DOHH2 (cell line): ENCODE measurements around the gene MRPL12.

Experiments
- H3F3A ChIP-seq: fragments of 200-600 bp; sonication (generic), shearing (Covaris generic); 2 replicates; pipeline ENCODE4 v1.6.0; 2016; ENCODE audit warnings: antibody characterized with exemption, mild to moderate bottlenecking; ENCODE audit not compliant: control insufficient read depth, insufficient read depth
- H3K27ac ChIP-seq: fragments of 200-600 bp; sonication (generic); 2 replicates; pipeline ENCODE4 v1.5.1; 2014; ENCODE audit warnings: low read depth, mild to moderate bottlenecking, low read length, moderate library complexity
- H3K27me3 ChIP-seq: fragments of 200-600 bp; sonication (generic); 2 replicates; pipeline ENCODE4 v1.6.1; 2014; ENCODE audit warnings: mild to moderate bottlenecking, low read length, mixed read lengths; ENCODE audit not compliant: control insufficient read depth
- H3K36me3 ChIP-seq: fragments of 200-600 bp; sonication (generic); 2 replicates; pipeline ENCODE4 v1.6.1; 2014; ENCODE audit warnings: mild to moderate bottlenecking, low read length, moderate library complexity, mixed read lengths; ENCODE audit not compliant: control insufficient read depth
- H3K4me1 ChIP-seq: fragments of 200-600 bp; sonication (generic); 2 replicates; pipeline ENCODE4 v1.6.1; 2014; ENCODE audit warnings: mild to moderate bottlenecking, low read length, mixed read lengths; ENCODE audit not compliant: control insufficient read depth
- H3K4me2 ChIP-seq: fragments of 200-600 bp; sonication (generic); 2 replicates; pipeline ENCODE4 v1.6.0; 2014; ENCODE audit warnings: mild to moderate bottlenecking, low read length, moderate library complexity
- H3K4me3 ChIP-seq: fragments of 200-600 bp; sonication (generic); 2 replicates; pipeline ENCODE4 v1.5.1; 2014; ENCODE audit warnings: mild to moderate bottlenecking, low read length, mixed read lengths
- H3K79me2 ChIP-seq: fragments of 200-600 bp; sonication (generic); 2 replicates; pipeline ENCODE4 v1.6.1; 2014; ENCODE audit warnings: mild to moderate bottlenecking, low read length, mixed read lengths; ENCODE audit not compliant: control insufficient read depth
- H3K9me2 ChIP-seq: fragments of 200-600 bp; sonication (generic); replicated peaks from 2 replicates; pipeline ENCODE4 v1.6.1; 2014; ENCODE audit warnings: mild to moderate bottlenecking, low read length, mixed read lengths; ENCODE audit not compliant: control insufficient read depth
- H3K9me3 ChIP-seq: fragments of 200-600 bp; sonication (generic); 2 replicates; pipeline ENCODE4 v1.6.1; 2014; ENCODE audit warnings: antibody characterized with exemption, low read length, mixed read lengths; ENCODE audit not compliant: control insufficient read depth, insufficient read depth
- H4K20me1 ChIP-seq: fragments of 200-600 bp; sonication (generic); 2 replicates; pipeline ENCODE4 v1.6.0; 2014; ENCODE audit warnings: low read depth, mild to moderate bottlenecking, antibody characterized with exemption, low read length, moderate library complexity; ENCODE audit not compliant: control insufficient read depth, insufficient read depth
- EZH2phosphoT487 ChIP-seq: fragments of 200-600 bp; sonication (generic); IDR thresholded peaks from 2 replicates; pipeline ENCODE4 v1.6.1; 2017; ENCODE audit warnings: borderline replicate concordance, mild to moderate bottlenecking, antibody characterized with exemption, low read length, moderate library complexity, mixed read lengths
- TF ChIP-seq, protein P1 (sequence below): fragments of 200-600 bp; sonication (generic); IDR thresholded peaks from one replicate; pipeline ENCODE4 v1.5.1; 2014; ENCODE audit warnings: antibody characterized with exemption, mild to moderate bottlenecking, low read depth, low read length; ENCODE audit not compliant: poor library complexity, severe bottlenecking

MRPL12 gene

DNA sequence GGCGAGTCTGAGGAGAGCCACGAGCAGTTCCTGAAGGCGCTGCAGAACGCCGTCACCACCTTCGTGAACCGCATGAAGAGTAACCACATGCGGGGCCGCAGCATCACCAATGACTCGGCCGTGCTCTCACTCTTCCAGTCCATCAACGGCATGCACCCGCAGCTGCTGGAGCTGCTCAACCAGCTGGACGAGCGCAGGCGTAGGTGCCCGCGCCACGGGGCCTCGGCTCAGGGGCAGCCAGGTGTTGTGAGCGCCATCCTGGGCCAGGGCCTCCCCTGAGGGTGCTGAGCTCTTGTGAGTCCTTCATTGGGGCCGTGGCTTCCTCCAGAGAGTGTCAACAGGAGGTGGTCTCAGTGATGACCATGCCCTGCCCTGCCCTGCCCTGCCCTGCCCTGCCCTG lies 7.4 kb upstream of the MRPL12 start:
- Histone ChIP-seq H3K4me1 (peaks cover 4% of the 10 kb centered on the region), H3K36me3 (peaks cover 93% of the 10 kb centered on the region), H3K79me2 (peaks cover 46% of the 10 kb centered on the region)

GRCh38 chr17:81696218-81696941 lies 6.8 kb upstream of the MRPL12 start:
- Histone ChIP-seq H3K36me3 (peaks cover 93% of the 10 kb centered on the region), H3K27ac (no peak overlapping the region), H4K20me1 (peaks cover 5% of the 10 kb centered on the region; the same call in 1 of the 2 replicates)

More for the DNA sequence above, 7.4 kb upstream of the MRPL12 start:
- Histone ChIP-seq H3K27me3 (no peaks in the 10 kb centered on the region), H3F3A (peaks cover 5% of the 10 kb centered on the region; the same call in 1 of the 2 replicates), H4K20me1 (no peaks in the 10 kb centered on the region), H3K4me2 (no peak overlapping the region), H3K4me3 (no peak overlapping the region), H3K9me2 (no peaks in the 10 kb centered on the region), H3K27ac (no peak overlapping the region), H3K9me3 (no peaks in the 10 kb centered on the region)
- no peak for TF ChIP-seq EZH2phosphoT487
- TF ChIP-seq, protein P1, sequence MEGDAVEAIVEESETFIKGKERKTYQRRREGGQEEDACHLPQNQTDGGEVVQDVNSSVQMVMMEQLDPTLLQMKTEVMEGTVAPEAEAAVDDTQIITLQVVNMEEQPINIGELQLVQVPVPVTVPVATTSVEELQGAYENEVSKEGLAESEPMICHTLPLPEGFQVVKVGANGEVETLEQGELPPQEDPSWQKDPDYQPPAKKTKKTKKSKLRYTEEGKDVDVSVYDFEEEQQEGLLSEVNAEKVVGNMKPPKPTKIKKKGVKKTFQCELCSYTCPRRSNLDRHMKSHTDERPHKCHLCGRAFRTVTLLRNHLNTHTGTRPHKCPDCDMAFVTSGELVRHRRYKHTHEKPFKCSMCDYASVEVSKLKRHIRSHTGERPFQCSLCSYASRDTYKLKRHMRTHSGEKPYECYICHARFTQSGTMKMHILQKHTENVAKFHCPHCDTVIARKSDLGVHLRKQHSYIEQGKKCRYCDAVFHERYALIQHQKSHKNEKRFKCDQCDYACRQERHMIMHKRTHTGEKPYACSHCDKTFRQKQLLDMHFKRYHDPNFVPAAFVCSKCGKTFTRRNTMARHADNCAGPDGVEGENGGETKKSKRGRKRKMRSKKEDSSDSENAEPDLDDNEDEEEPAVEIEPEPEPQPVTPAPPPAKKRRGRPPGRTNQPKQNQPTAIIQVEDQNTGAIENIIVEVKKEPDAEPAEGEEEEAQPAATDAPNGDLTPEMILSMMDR = no peak

GRCh38 chr17:81697261-81698044 lies 5.7 kb upstream of the MRPL12 start:
- H4K20me1 ChIP-seq = peaks cover 14% of the 10 kb centered on the region; the same call in 1 of the 2 replicates
- no peak overlapping the region for H3K27ac ChIP-seq
- no peaks in the 10 kb centered on the region for H3K27me3 ChIP-seq
- no peaks in the 10 kb centered on the region for H3K9me3 ChIP-seq
- H3K4me3 ChIP-seq = no peak overlapping the region
- TF ChIP-seq, protein P1 = no peak
- TF ChIP-seq EZH2phosphoT487 = no peak
- H3K79me2 ChIP-seq = peaks cover 62% of the 10 kb centered on the region
- no peak overlapping the region for H3K4me2 ChIP-seq
- peaks cover 93% of the 10 kb centered on the region for H3K36me3 ChIP-seq
- H3F3A ChIP-seq = peaks cover 5% of the 10 kb centered on the region; the same call in 1 of the 2 replicates
- H3K9me2 ChIP-seq = no peaks in the 10 kb centered on the region
- peaks cover 15% of the 10 kb centered on the region for H3K4me1 ChIP-seq

More at GRCh38 chr17:81696218-81696941, 6.8 kb upstream of the MRPL12 start:
- no peak overlapping the region for H3K4me3 ChIP-seq
- H3K9me2 ChIP-seq = no peaks in the 10 kb centered on the region
- H3K4me1 ChIP-seq = peaks cover 10% of the 10 kb centered on the region
- H3K27me3 ChIP-seq = no peaks in the 10 kb centered on the region
- H3K9me3 ChIP-seq = no peaks in the 10 kb centered on the region
- TF ChIP-seq, protein P1 = no peak
- TF ChIP-seq EZH2phosphoT487 = no peak
- no peak overlapping the region for H3K4me2 ChIP-seq
- H3F3A ChIP-seq = peaks cover 5% of the 10 kb centered on the region; the same call in 1 of the 2 replicates
- H3K79me2 ChIP-seq = peaks cover 52% of the 10 kb centered on the region
